Activated naive CD8-positive, alpha-beta T cell treated with anti-CD3 and anti-CD28 coated beads, Interleukin-2, amount 50 U/mL, for 16 hours (primary cell): ENCODE results near the gene CD276.
"Not testable (repeated sequence)": the region's sequence is repeated elsewhere in the genome, so short reads cannot be mapped to it uniquely, and the experiment has no call there.

Source experiments
- DNase-seq: peaks from one replicate; pipeline ENCODE4 v3.0.0-alpha.2; 2020; ENCODE audit warnings: low read depth, low spot score

The CD276 gene

GRCh38 chr15:73683777-73684580, at the start of gene CD276:
CD276 (plus strand) TSS chr15:73684383; CDS start chr15:73699640, 15,257 bp downstream.
- no peak for DNase-seq

- DNase-seq, result no peak
Observed at GRCh38 chr15:73637527-73637926, 46.7 kb upstream of the CD276 start.

GRCh38 chr15:73639464-73639863, 44.7 kb upstream of the CD276 start:
- DNase-seq, result not testable (repeated sequence)

- no peak for DNase-seq
Observed at GRCh38 chr15:73647259-73648013, 36.7 kb upstream of the CD276 start.

GRCh38 chr15:73648014-73648295, 36.2 kb upstream of the CD276 start:
- no peak for DNase-seq

- DNase-seq, result no peak
Observed at GRCh38 chr15:73650416-73651126, 33.6 kb upstream of the CD276 start.

GRCh38 chr15:73654659-73655058, 29.5 kb upstream of the CD276 start:
- DNase-seq, result no peak

- DNase-seq, result no peak
Observed at GRCh38 chr15:73655724-73656123, 28.5 kb upstream of the CD276 start.

- DNase-seq, result no peak
Observed at GRCh38 chr15:73658645-73659044, 25.5 kb upstream of the CD276 start.

- no peak for DNase-seq
Observed at GRCh38 chr15:73660455-73660854, 23.7 kb upstream of the CD276 start.

- DNase-seq, result no peak
Observed at GRCh38 chr15:73674587-73674986, 9.6 kb upstream of the CD276 start.

GRCh38 chr15:73677146-73677607, 7.0 kb upstream of the CD276 start:
- no peak for DNase-seq

GRCh38 chr15:73677733-73678132, 6.5 kb upstream of the CD276 start:
- DNase-seq, result no peak

- DNase-seq, result no peak
Observed at GRCh38 chr15:73678498-73678897, 5.7 kb upstream of the CD276 start.

GRCh38 chr15:73679180-73679579, 5.0 kb upstream of the CD276 start:
- no peak for DNase-seq

GRCh38 chr15:73679964-73680363, 4.2 kb upstream of the CD276 start:
- no peak for DNase-seq

GRCh38 chr15:73680549-73680948, 3.6 kb upstream of the CD276 start:
- DNase-seq, result no peak

GRCh38 chr15:73681063-73681462, 3.1 kb upstream of the CD276 start:
- no peak for DNase-seq

- DNase-seq, result no peak
Observed at GRCh38 chr15:73681856-73682599, 2.2 kb upstream of the CD276 start.

- DNase-seq, result no peak
Observed at GRCh38 chr15:73682600-73683090, 1.5 kb upstream of the CD276 start.

- DNase-seq, result no peak
Observed at GRCh38 chr15:73683257-73683776, 866 bp upstream of the CD276 start.
